AG09309 (cell line): Measurements from ENCODE around the gene ACACA.

ENCODE experiments used
- DNase-seq: peaks from one replicate; pipeline ENCODE4 v3.0.0-alpha.2; 2010; ENCODE audit warnings: low read depth
- H3K4me3 ChIP-seq: 2 replicates; pipeline ENCODE4 v1.5.1; 2011; ENCODE audit warnings: mild to moderate bottlenecking, low read depth, low read length, moderate library complexity; ENCODE audit not compliant: control insufficient read depth
- CTCF ChIP-seq: IDR thresholded peaks from 2 replicates; pipeline ENCODE4 v1.5.1; 2011; ENCODE audit warnings: mild to moderate bottlenecking, low read depth, low read length, inconsistent platforms; ENCODE audit not compliant: insufficient read depth, control insufficient read depth; ENCODE audit errors: missing control alignments

The ACACA gene

GRCh38 chr17:37182786-37183465 is 223.7 kb downstream of the ACACA start:
- TF ChIP-seq CTCF = no peak
- DNase-seq = no peak

GRCh38 chr17:37180376-37180775 is 226.3 kb downstream of the ACACA start:
- TF ChIP-seq CTCF = no peak
- no peak overlapping the region for H3K4me3 ChIP-seq
- DNase-seq = no peak

More at GRCh38 chr17:37182786-37183465, 223.7 kb downstream of the ACACA start:
- H3K4me3 ChIP-seq = no peak overlapping the region

GRCh38 chr17:37179893-37180292 is 226.7 kb downstream of the ACACA start:
- no peak overlapping the region for H3K4me3 ChIP-seq
- DNase-seq = no peak
- TF ChIP-seq CTCF = no peak

GRCh38 chr17:37177254-37177870 is 229.3 kb downstream of the ACACA start:
- no peak for DNase-seq
- H3K4me3 ChIP-seq = no peak overlapping the region
- TF ChIP-seq CTCF = no peak

GRCh38 chr17:37176723-37177122 is 229.9 kb downstream of the ACACA start:
- TF ChIP-seq CTCF = no peak
- H3K4me3 ChIP-seq = no peak overlapping the region
- DNase-seq = no peak

- no peak for DNase-seq
- no peak for TF ChIP-seq CTCF
- H3K4me3 ChIP-seq = no peak overlapping the region
Observed at GRCh38 chr17:37174205-37174604, 232.4 kb downstream of the ACACA start.
